ENCODE measurements around the gene VEZT.
"Not testable (repeated sequence)": the region's sequence is repeated elsewhere in the genome, so short reads cannot be mapped to it uniquely, and the experiment has no call there.

Gene VEZT

GRCh38 chr12:95323212-95323611 is 105.6 kb downstream of the VEZT start:
- no peak for ATAC-seq

GRCh38 chr12:95324246-95324645 is 106.6 kb downstream of the VEZT start:
- ATAC-seq: not testable (repeated sequence)

More at GRCh38 chr12:95323212-95323611, 105.6 kb downstream of the VEZT start:
- no peak for TF ChIP-seq TSHZ2 (CRISPR knock-in tag; IDR thresholded peaks at IDR 0.05)
- no peak for TF ChIP-seq SNAI2 (CRISPR knock-in tag; IDR thresholded peaks at IDR 0.05)
- no peak for TF ChIP-seq PATZ1 (CRISPR knock-in tag; IDR thresholded peaks at IDR 0.05; ENCODE audit: borderline replicate concordance)

GRCh38 chr12:95325501-95325900 is 107.9 kb downstream of the VEZT start:
- no peak for ATAC-seq
- TF ChIP-seq ZC3H10 (CRISPR knock-in tag; IDR thresholded peaks at IDR 0.05) (no peak), CSDC2 (CRISPR knock-in tag; IDR thresholded peaks at IDR 0.05) (no peak), TSHZ2 (CRISPR knock-in tag; IDR thresholded peaks at IDR 0.05) (no peak), PATZ1 (CRISPR knock-in tag; IDR thresholded peaks at IDR 0.05; ENCODE audit: borderline replicate concordance) (no peak), RARB (CRISPR knock-in tag; IDR thresholded peaks at IDR 0.05) (no peak), ZNF565 (CRISPR knock-in tag; conservative IDR thresholded peaks at IDR 0.05; ENCODE audit: low read depth) (no peak), ZNF8 (CRISPR knock-in tag; IDR thresholded peaks at IDR 0.05) (no peak)

- ATAC-seq: peak; percentile 48; the same call in 2 of the 3 replicates
- TF ChIP-seq ISL1 (CRISPR knock-in tag; IDR thresholded peaks at IDR 0.05) (peak; percentile 30; the same call in 1 of the 2 replicates), ESRRG (CRISPR knock-in tag; IDR thresholded peaks at IDR 0.05) (no peak), ZFP30 (CRISPR knock-in tag; IDR thresholded peaks at IDR 0.05) (no peak), CSDC2 (CRISPR knock-in tag; IDR thresholded peaks at IDR 0.05) (no peak), ZNF565 (CRISPR knock-in tag; conservative IDR thresholded peaks at IDR 0.05; ENCODE audit: low read depth) (no peak), OSR1 (CRISPR knock-in tag; IDR thresholded peaks at IDR 0.05) (no peak), TCF4 (CRISPR knock-in tag; IDR thresholded peaks at IDR 0.05; ENCODE audit: borderline replicate concordance) (no peak)
Measured at GRCh38 chr12:95326445-95326844, 108.8 kb downstream of the VEZT start.

- no peak for ATAC-seq
- TF ChIP-seq TOX (CRISPR knock-in tag; IDR thresholded peaks at IDR 0.05; ENCODE audit: borderline replicate concordance) (no peak), OSR1 (CRISPR knock-in tag; IDR thresholded peaks at IDR 0.05) (no peak), SNAI2 (CRISPR knock-in tag; IDR thresholded peaks at IDR 0.05) (no peak), PATZ1 (CRISPR knock-in tag; IDR thresholded peaks at IDR 0.05; ENCODE audit: borderline replicate concordance) (no peak), CREB5 (CRISPR knock-in tag; IDR thresholded peaks at IDR 0.05; ENCODE audit: low read depth) (no peak), TSHZ2 (CRISPR knock-in tag; IDR thresholded peaks at IDR 0.05) (no peak), ZFP3 (CRISPR knock-in tag; IDR thresholded peaks at IDR 0.05) (no peak), ZNF70 (CRISPR knock-in tag; IDR thresholded peaks at IDR 0.05) (no peak), ZC3H10 (CRISPR knock-in tag; IDR thresholded peaks at IDR 0.05) (no peak)
Measured at GRCh38 chr12:95326855-95327254, 109.2 kb downstream of the VEZT start.

All from SK-N-SH treated with all-trans-retinoic acid at 6 μM for 48 hours (cell line).